PC-3 (cell line): ENCODE data around the gene ZNF619.

Experiments
- EZH2 ChIP-seq: fragments of 300-600 bp; sonication (generic); IDR thresholded peaks from one replicate; pipeline ENCODE4 v1.6.1; 2017; ENCODE audit warnings: antibody characterized with exemption, mild to moderate bottlenecking, low read length; ENCODE audit not compliant: unreplicated experiment
- EZH2phosphoT487 ChIP-seq: fragments of 300-600 bp; sonication (generic); IDR thresholded peaks from 2 replicates; pipeline ENCODE4 v1.6.1; 2018; ENCODE audit warnings: mild to moderate bottlenecking, antibody characterized with exemption, low read length, borderline replicate concordance
- TF ChIP-seq, protein P1 (sequence below): fragments of 300-600 bp; sonication (generic); conservative IDR thresholded peaks from 2 replicates; pipeline ENCODE4 v1.5.1; 2017; ENCODE audit warnings: antibody characterized with exemption, low read depth, mild to moderate bottlenecking, low read length

DNA sequence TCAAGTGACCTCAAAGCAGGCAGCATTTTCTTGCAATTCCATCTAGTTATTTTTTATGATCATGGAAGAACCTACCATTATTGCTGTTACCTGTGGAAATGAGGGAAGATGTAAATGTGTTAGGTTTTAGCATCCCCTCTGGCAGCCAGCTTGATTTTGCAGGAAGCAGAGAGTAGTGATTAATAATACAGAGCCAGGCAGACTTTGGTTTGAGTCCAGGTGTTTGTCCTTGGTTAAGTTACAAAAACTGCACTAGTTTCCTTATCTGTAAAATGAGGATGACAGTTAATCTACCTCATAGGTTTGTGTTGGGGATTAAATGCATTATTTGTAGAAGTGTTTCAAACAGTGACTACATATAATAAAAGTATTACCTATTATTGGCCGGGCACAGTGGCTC lies 41.1 kb downstream of the ZNF619 start:
- TF ChIP-seq, protein P1, sequence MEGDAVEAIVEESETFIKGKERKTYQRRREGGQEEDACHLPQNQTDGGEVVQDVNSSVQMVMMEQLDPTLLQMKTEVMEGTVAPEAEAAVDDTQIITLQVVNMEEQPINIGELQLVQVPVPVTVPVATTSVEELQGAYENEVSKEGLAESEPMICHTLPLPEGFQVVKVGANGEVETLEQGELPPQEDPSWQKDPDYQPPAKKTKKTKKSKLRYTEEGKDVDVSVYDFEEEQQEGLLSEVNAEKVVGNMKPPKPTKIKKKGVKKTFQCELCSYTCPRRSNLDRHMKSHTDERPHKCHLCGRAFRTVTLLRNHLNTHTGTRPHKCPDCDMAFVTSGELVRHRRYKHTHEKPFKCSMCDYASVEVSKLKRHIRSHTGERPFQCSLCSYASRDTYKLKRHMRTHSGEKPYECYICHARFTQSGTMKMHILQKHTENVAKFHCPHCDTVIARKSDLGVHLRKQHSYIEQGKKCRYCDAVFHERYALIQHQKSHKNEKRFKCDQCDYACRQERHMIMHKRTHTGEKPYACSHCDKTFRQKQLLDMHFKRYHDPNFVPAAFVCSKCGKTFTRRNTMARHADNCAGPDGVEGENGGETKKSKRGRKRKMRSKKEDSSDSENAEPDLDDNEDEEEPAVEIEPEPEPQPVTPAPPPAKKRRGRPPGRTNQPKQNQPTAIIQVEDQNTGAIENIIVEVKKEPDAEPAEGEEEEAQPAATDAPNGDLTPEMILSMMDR, result no peak
- TF ChIP-seq EZH2 (no peak), EZH2phosphoT487 (no peak)
